Activated CD4-positive, alpha-beta T cell treated with anti-CD3 and anti-CD28 coated beads for 1 hour (primary cell): ENCODE measurements around the gene ANKRD17.

Source experiments
- DNase-seq: peaks from one replicate; pipeline ENCODE4 v3.0.0-alpha.2; 2020

Gene ANKRD17

DNA sequence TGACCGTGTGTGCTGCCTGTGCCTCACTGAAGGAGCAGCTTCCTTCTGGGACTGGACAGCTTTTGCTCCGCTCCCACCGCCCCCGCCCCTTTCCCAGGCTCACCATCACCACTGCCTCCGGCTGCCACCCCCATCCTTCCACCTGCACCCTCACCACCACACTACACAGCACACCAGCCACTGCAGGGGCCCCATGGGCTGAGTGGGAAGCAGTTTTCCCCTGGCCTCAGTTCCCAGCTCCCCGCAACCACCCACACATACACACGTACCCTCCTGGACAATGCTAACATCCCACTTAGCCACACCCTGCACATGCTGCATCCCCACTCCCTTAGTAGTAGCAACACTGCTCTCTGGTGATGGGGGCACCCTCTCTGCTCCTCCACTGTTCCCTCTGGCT is 159.5 kb downstream of the ANKRD17 start:
- no peak for DNase-seq

DNA sequence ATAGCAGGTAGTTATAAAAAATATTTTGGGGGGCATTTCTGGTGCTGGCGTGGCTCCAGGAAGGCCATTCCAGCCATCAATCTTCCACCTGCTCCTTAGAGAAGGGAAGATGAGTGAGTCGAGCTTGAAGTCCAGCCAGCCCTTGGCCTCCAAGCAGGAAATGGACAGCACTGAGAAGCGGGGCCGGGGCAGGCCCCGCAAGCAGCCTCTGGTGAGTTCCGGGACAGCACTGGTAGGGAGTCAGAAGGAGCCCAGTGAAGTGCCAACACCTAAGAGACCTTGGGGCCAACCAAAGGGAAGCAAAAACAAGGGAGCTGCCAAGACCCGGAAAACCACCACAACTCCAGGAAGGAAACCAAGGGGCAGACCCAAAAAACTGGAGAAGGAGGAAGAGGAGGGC is 159.9 kb downstream of the ANKRD17 start:
- DNase-seq: no peak

DNA sequence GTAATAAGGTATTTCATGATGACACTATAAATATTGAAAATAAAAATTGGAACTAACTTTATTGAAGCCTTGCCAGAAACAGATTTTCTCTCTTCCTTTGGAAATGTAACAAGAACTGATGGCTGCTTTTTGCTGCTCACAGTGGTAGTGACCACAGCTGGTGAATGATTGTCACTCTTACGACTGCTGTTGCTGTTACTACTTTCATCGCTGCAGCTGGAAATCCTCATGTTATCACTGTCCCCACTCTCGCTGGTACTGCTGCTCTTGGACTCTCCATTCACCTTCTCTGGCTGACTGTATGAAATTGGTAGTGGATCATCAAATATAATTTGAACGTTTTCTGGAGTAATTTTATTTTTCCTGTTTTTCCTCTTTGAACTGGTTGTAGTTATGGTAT is 160.6 kb downstream of the ANKRD17 start:
- DNase-seq: no peak

- no peak for DNase-seq
Measured at GRCh38 chr4:73092868-73093267, 165.7 kb downstream of the ANKRD17 start.

DNA sequence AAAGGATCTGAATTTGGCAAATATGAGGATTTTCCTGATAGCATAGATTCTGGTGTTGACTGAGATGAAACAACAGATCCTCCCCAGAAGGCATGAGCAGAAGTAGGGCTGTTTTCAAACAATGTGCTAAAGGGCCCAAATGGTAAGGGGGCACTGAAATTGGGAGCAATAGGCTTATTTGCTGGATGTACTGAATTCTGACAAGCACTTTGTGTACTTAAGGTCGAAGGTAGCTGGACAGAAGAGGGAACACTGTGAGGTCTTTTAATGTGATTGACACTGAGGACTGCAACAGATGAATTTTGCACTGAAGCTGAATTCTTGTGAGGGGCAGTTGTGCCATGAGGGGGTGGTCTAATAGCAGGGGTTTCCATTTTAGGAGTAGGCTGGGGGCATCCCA is 167.9 kb downstream of the ANKRD17 start:
- no peak for DNase-seq

DNA sequence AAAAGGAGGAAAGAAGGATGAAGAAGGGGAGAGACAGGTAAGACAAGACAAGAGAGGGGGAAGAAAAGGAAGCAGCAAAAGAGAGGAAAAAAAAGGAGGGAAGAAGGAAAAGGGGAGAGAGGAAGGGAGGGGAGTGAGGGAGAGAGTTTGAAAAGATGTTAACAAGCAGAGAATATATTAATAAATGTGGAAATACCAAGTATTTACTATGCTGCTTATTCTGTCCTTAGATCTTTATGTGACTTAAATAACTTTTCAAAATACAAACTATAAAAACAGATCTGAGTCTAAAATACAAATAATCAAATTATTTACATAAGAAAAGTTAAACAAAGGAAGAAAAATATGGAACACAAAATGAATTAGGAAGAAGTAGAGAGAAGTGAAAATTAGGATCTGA is 170.7 kb downstream of the ANKRD17 start:
- no peak for DNase-seq

DNA sequence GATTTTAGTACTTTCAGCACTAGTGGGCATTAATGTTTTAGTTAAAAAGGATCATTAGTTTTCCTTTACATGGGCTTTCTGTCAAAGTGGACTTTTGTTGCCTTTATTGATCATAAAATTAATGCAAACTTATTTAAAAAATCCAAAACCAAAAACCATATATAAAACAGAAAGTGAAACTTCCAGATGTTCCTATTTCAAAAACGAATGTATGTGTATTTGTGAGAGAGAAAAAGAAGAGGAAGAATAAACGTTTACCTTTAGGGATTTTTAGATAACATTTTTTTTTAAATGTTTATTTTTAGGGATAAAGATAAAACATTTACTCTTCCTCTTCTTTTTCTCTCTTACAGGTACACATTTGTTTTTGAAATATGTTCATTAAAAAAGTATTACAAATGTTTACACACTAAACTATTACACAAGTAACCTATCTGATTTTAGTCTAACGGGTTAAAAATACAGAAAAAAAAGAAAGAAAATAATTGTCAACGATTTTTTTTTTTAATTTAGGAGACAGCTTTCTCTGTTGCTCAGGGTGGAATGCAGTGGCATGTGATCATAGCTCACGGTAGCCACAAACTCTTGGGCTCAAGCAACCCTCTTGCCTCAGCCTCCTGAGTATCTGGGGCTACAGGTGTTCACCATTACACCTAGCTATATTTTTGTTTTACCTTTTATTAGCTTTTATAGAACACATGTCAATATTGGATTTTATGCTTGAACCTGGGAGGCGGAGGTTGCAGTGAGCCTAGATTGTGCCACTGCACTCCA is 172.3 kb downstream of the ANKRD17 start:
- no peak for DNase-seq

DNA sequence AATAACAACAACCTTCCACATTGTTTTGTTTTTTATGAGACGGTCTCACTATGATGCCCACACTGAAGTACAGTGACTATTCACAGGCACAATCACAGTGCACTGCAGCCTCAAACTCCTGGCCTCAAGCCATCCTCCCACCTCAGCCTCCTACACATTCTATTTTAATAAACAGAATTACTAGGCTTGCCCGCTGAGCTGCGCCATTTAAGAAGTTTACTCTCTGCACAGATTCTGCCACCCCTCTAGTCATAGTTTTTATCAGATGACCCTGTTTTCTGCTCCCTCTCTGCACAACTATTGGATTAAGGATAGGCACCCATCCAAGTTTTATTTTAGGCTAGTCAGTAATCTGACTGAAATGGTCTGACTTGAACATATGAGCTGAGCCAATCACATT is 177.8 kb downstream of the ANKRD17 start:
- DNase-seq: no peak

GRCh38 chr4:73075832-73076231 is 182.8 kb downstream of the ANKRD17 start:
- no peak for DNase-seq

- no peak for DNase-seq
Measured at GRCh38 chr4:73070074-73070390, 188.6 kb downstream of the ANKRD17 start.

DNA sequence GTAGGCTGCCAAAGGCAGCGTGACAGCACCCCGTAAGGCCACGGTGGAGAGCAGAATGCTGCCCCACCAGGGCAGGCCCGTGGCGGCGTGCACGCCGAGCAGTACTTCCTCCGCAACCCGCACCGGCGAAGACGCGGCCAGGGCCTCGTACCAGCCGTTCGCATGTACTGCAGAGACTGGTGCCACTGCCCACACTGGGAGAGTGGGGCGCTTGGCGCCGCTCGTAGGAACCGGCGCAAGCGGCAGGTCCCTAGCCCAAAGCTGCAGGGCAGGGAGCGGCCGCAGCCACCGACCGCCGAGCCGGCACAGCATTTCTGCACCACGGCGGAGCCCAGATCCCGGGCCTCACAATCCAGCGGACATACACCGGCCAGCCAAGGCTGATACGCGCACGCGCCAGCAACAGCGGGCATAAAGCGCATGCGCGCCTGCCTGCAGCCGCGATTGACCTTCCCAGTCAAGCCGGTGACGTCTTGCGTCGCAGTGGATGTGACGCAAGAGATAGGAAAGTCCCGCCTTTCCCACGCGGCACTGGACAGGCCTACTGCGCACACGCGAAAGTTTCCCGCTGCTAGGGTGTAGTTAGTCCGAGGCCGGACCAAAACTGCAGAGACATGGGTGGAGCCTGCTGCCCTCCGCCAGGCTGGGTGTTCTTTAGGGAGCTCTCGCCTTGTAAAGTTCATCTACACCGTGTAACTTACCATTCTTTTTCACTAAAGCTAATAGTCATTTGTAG is 189.1 kb downstream of the ANKRD17 start, which contains the start of gene COX18:
Gene COX18, minus strand, starts transcription at position 379 of the 736 bp plus-strand sequence. Its CDS starts 67 bp downstream, at position 312.
- DNase-seq: peak; percentile 92

GRCh38 chr4:73068491-73069337 is 189.9 kb downstream of the ANKRD17 start:
- no peak for DNase-seq

- no peak for DNase-seq
Measured at GRCh38 chr4:73067971-73068394, 190.6 kb downstream of the ANKRD17 start.

- DNase-seq: no peak
Measured at GRCh38 chr4:73066928-73067327, 191.7 kb downstream of the ANKRD17 start.

- no peak for DNase-seq
Measured at GRCh38 chr4:73066445-73066844, 192.2 kb downstream of the ANKRD17 start.

DNA sequence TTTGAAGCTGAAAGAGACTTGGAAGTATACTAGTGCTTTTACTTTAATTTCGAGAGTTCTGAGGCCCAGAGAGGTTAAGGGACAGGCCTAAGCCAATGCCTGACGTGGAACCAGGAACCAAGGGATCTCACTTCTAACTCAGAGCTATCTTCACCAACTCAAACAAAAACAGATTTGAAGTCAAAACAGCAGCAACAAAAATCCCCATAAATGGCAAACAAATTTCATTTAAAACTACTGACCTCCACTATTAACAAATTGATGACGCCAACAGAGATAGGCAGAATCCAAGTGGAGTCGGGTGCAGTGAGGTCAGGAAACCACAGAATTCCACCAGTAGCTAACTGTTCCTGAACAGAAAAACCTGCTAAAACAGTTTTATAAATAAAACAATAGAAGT is 194.1 kb downstream of the ANKRD17 start:
- DNase-seq: no peak

- no peak for DNase-seq
Measured at GRCh38 chr4:73055241-73055897, 203.2 kb downstream of the ANKRD17 start.

- no peak for DNase-seq
Measured at GRCh38 chr4:73053974-73054480, 204.6 kb downstream of the ANKRD17 start.

DNA sequence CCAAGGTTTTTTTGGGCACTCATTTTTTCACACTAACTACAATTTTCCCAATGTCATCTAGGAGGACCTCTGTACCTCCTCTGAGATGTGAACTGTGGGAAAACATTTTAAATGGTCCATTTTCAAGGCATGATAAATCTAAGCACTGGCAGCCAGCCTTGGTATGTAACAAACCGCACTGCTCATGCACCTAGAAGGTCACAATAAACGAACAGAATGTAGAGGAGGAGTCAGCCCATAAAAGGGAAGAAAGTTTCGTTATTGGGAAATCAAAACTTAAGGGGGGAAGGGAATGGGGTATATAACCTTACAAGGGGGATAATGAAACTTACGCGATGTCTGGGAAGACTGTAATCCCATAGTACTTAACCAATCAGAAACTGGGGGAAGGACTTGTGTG is 205.5 kb downstream of the ANKRD17 start:
- no peak for DNase-seq

DNA sequence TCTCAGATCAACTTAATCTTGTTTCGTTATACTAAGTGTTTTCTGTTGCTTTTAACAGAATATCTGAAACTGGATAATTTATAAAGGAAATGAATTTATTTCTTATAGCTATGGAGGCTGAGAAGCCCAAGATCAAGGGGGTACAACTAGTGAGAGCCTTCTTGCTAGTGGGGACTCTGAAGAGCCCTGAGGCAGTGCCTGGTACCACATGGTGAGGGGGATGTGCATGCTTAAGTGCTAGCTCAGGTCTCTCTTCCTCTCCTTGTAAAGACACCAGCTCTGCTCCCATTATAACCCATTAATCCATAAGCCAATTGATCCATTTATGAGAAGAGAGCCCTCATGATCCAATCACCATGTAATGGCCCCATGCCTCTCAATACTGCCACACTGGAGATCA is 207.0 kb downstream of the ANKRD17 start:
- DNase-seq: no peak

- DNase-seq: no peak
Measured at GRCh38 chr4:73045879-73046278, 212.7 kb downstream of the ANKRD17 start.

- no peak for DNase-seq
Measured at GRCh38 chr4:73037057-73037456, 221.5 kb downstream of the ANKRD17 start.

- DNase-seq: no peak
Measured at GRCh38 chr4:73036123-73036522, 222.5 kb downstream of the ANKRD17 start.
